HG03108 (cell line): ENCODE results near the gene RAB41.
A peak's percentile ranks its signal among the peaks of the same experiment; 100 is the strongest.
"Not testable (repeated sequence)": the region's sequence is repeated elsewhere in the genome, so short reads cannot be mapped to it uniquely, and the experiment has no call there.

Experiments
- ATAC-seq: cut with Tn5 transposase; IDR thresholded peaks from one replicate; pipeline ENCODE4 v1.9.1; 2021; ENCODE audit warnings: moderate library complexity; ENCODE audit not compliant: unreplicated experiment

RAB41 gene

DNA sequence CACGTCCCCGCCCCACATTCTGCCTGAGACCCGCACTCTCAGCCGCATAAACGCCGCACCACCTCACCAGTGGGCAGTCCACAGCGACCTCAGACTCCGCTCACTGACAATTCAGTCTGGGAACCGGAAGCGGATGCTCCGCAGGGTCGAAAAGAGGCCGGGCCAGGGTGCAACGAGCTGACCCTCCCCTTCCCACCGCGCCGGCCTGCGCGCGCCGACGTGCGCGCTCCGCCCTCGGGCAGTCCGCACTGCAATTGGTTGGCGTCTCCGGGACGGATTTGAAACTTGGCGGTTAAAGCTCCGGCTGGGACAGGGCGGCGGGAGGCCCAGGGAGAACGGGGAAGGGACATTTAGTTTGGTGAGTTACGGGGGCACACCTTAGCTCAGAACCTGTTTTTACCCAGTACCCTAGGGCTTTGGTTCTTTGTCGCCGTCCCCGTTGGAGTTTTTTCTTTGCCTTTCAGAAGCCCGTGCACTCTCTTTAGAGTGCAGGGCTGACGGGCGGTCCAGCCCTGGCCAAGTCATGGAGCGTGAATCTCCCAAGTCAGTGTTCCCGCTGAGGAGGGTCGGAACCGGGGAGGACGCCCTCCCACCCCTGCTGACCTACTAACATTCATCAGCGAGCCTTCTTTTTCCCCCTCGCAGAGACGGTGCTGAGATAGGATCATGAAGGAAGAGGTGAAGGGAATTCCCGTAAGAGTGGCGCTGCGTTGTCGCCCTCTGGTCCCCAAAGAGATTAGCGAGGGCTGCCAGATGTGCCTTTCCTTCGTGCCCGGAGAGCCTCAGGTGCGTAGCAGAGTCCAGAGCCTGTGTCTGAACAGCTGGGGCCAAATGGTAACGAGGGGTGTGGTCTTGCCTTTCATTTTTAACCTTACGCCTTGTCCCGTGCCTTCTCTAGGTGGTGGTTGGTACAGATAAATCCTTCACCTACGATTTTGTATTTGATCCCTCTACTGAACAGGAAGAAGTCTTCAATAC lies 8.1 kb downstream of the RAB41 start, which contains the start of the genes KIF4A and PDZD11:
Gene KIF4A (plus strand): TSS at position 312 of the 978 bp plus-strand sequence. CDS start 355 bp downstream, at position 667.
Gene PDZD11 (minus strand): TSS at position 135 of the 978 bp plus-strand sequence. CDS start 586 bp downstream, outside the sequence.
- peak; percentile 97 for ATAC-seq

DNA sequence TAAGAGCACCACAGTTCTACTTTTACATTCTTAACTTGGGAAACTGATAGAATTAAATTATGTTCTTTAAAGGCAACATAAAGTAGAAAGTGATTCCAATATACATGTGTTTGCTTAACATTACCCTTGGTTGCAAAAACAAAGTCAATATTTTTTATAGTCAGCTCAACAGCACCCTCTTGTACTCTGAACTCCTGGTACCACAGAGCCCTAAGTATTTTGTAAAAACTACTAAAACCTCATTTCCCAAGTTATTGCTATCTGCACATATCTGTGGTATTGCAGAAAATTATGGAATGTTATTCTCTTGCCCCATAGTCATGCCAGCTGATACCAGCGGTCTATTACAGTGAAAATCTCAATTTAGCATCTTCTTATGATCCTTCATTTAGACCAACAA lies 10.8 kb downstream of the RAB41 start:
- ATAC-seq = no peak

- no peak for ATAC-seq
Observed at GRCh38 chrX:70293621-70294020, 11.6 kb downstream of the RAB41 start.

DNA sequence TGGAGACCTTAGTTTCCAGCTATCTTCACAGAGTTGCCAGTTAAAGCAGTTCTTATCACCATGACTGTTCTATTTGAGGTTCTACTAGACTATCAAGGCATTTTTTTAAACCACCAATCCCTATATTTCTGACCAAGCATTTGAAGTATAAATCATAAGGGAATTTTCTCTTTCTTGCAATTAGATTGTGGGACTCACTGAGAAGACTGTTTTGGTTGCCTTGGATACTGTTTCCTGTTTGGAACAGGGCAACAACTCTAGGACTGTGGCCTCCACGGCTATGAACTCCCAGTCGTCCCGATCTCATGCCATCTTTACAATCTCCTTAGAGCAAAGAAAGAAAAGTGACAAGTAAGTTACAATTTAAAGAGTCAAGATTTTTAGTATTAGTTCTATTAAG lies 19.7 kb downstream of the RAB41 start:
- ATAC-seq = no peak

DNA sequence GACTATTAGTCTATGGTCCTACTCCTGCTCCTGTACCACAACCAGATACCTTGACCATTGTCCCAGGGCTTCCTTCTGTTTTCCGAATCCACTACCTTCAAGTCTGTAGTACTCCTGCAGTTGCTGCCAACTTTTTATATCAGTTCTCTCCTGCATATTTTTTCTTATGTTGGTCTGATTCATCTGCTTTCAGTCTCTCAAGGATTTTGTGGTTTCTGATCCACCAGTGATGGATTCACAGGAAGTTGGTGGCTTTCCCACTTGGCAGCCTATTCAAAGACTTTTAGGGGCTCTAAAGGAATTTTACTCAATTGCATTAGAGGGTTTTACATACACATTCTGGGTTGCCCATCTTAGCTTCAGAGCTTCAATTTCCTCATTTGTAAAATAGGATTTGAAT lies 31.5 kb downstream of the RAB41 start:
- no peak for ATAC-seq

DNA sequence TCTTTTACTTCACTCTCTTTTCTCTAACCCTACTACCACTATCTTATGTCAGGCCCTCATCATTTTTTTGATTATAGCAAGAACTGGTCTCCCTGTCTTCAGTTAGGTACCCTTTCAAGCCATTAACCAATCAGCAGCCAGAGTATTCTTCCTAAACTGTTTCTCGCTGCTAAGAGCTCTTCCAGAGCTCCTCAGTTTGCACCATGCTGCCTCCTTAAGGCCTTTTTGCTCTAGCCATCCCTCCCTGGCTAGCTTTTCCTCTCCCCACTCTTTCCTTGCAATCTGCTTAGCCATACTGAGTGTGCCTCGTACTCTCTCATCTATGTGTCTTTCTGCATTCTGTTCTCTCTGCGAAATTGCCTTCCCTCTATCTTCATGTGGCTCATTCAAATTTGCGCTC lies 40.8 kb downstream of the RAB41 start:
- ATAC-seq = no peak

DNA sequence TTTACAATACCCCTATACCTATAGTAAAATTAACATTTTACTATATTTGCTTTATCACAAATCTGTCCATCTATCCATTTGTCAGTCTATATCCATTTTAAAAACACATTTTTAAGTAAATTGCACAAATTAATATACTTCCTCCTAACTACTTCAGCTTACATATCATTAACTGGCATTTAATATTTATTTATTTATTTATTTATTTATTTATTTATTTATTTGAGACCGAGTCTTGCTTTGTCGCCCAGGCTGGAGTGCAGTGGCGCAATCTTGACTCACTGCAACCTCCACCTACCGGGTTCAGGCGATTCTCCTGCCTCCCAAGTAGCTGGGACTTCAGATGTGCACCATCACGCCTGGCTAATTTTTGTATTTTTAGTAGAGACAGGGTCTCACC lies 41.7 kb downstream of the RAB41 start:
- ATAC-seq = not testable (repeated sequence)

DNA sequence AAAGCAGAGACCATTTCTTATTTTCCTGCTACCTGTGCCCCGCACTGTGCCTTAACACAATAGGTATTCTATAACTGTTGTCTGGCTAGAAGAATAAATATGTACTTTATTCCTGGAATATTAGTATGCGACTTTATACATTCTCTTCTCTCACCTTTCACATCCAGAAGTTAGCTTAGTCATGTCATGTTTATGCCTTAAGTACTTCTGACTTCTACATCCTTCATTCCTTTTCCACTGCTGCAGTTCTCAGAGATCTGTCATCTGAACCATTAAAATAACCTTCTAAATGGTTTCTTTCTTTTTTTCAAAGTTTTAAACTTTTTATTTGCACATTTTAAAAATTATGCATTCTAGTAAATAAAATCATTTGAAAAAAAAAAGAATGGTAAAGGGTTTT lies 42.4 kb downstream of the RAB41 start:
- no peak for ATAC-seq

DNA sequence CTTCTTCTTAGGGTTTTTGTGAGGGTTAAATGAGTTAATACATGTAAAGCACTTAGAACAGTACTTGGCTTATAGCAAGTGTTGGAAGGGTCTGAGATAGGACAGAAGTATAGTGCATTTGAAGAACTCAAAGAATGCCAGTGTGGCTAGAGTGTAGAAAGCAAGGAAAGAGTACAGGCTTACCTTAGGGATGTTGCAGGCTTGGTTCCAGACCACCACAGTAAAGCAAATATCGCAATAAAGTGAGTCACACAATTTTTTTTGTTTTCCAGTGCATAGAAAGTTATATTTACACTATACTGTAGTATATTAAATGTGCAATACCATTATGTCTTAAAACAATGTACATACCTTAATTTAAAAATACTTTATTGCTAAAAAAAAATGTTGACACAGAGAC lies 49.2 kb downstream of the RAB41 start:
- no peak for ATAC-seq

DNA sequence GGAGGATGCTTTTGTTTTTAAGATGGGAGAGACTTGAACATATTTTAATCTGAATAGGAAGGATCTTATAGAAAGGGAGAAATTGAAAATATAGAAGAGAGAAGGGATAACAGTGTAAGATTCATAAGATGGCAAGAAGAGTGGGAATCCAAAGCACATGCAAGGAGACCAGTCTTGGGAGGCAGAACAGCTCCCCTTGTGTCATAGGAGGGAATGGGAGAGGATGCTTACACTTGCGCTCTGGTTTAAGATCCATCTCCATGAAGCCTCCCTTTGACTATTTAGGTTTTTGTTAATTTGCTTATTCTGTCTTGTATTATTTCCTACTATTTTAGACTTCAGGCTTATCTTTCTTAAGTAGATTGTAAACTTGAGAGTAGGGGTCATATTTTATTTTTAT lies 50.6 kb downstream of the RAB41 start:
- ATAC-seq = no peak
